GM21737 (cell line): ENCODE results near the gene IRF2.

ENCODE experiments used
- ATAC-seq: cut with Tn5 transposase; IDR thresholded peaks from one replicate; pipeline ENCODE4 v1.9.1; 2021; ENCODE audit warnings: mild to moderate bottlenecking, moderate library complexity; ENCODE audit not compliant: unreplicated experiment

IRF2 gene

DNA sequence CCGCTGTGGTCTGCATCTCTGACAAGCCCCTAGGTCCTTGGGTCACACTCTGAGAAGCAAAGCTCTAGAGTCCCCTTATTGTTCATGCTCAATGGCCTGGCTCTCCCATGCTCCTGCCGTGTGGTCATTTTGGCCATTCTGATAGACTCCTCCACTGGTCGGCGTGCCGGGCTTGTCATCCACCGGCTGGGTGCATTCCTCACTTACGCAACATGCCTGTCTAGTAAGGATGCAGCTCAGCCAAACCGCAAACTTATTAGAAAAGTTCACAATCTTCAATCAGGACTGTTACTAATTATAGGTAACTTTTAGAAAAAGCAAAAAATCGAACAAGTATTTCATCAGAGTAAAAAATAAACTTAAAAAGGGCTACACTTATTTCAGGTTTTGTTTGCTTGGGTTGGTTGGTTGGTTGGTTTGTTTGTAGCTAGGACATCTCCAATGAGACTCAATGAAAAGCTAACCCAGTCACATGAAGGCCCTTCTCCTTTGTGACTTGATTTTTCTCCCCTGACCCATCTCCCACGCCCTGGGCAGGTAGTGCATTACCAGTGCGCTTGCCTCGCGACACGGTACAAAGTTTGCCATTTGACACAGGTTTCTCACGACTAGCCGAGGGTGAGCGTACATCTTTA is 41.0 kb downstream of the IRF2 start:
- ATAC-seq: no peak

DNA sequence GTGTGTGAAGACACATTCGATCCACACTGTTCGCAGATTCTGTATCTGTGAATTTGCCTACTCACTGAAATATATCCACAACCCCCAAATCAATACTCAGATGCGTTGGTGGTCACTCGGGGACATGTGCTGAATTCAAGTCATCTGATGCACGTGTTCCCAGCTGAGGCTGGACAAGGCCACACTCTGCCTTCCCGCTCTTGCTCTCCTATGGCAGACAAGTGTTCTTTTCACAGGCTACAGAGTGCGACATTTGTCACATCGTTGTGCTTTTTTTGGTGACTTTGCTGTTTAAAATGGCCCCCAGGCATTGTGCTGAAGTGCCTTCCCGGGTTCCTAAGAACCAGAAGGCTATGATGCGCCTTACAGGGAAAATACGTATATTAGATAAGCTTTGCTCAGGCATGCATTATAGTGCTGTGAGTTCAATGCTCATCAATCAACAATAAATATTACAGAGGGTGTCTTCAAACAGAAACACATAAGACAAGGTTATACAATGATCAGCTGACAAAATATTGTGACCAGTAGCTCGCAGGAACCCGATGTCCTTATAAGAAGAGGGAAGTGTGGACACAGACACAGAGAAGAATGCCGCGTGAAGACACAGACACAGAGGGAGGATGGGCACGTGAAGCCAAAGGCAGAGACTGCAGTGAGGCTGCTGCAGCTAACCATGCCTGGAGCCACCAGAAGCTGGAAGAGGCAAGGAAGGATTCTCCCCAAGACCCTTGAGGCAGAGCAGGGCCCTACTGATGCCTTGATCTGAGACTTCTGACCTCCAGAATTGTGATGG is 42.0 kb downstream of the IRF2 start:
- no peak for ATAC-seq

DNA sequence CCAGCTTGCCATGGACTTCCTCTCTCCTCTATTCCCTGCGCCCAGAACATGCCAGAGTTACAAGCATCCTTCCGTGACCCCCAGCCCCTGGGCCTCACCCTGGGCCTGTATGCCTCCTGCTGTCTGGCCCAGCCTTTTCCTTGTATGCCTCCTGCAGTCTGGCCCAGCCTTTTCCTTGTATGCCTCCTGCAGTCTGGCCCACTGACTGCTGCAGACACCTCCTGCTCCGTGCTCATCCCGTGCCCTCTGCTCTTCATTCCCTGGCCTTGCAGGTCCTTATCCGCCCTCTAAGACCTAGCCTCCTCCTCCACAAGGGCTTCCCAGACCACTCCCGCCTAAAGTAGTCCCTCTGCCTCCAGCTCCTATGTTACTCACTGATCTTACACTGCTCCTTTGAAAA is 44.2 kb downstream of the IRF2 start:
- no peak for ATAC-seq

- no peak for ATAC-seq
Measured at GRCh38 chr4:184428787-184429186, 45.6 kb downstream of the IRF2 start.

GRCh38 chr4:184427687-184428086 is 46.7 kb downstream of the IRF2 start:
- no peak for ATAC-seq

DNA sequence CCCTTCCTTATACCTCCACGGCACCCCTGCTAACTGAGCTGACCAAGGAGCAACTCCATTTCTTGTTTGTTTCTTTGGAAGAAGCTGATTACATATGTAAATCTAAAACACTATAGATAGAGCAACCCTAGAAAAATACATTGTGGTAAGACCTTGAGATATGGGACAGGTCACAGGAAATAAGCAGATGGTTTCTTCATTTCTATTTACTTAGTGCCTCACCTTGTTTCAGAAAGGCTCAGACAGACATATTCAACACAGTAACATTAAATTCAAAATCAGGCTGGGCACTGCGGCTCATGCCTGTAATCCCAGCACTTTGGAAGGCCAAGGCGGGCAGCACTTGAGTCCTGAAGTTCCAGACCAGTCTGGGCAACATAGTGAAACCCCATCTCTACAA is 47.3 kb downstream of the IRF2 start:
- no peak for ATAC-seq

DNA sequence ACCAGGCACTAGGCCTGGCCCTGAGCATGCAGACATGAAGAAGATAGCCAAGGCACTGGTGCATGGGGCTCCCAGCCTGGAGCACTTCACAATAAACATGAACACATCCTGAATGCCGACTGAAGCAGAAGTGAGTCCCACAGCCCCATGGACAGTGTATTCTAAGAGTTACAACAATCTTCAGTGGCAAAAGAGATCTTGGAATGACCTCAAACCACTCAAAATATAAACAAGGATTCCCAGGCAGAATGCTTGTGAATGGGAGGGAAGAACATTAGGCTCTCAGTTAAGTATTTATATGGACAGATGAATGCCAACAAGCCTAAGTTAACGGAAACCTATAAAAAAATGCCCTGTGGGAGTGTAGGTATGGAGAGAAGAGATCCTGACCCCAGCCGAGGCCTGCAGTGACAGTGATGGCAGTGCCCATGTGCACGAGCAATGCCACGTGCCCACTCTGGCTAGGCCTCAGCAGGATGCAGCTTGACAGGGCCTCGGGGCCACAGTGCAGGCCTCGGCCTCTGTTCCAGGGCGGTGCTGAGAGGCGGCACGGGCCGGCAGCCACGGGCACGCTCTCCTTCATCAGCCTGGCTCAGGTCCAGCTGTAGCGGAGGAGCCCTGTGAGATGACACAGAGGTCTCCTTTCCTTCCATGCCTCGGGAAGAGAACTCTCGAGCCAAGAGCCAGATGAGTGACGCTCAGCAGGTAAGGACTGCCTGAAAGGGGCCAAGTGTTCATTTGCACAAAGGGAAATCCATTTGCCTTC is 49.2 kb downstream of the IRF2 start:
- no peak for ATAC-seq

DNA sequence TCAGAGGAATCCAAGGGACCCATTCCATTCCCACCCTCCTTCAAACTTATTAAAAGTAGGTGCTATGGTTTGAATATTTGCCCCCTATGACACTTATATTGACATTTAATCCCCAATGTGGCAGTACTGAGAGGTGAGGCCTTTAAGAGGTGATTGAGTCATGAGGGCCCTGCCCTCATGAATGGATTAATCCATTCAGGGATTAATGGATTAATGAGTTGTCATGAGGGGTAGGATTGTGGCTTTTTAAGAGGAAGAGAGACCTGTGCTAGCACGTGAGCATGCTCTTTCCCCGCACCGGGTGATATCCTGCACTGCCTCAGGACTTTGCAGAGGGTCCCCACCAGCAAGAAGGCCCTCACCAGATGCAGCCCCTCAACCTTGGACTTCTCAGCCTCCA is 50.1 kb downstream of the IRF2 start:
- ATAC-seq: no peak

DNA sequence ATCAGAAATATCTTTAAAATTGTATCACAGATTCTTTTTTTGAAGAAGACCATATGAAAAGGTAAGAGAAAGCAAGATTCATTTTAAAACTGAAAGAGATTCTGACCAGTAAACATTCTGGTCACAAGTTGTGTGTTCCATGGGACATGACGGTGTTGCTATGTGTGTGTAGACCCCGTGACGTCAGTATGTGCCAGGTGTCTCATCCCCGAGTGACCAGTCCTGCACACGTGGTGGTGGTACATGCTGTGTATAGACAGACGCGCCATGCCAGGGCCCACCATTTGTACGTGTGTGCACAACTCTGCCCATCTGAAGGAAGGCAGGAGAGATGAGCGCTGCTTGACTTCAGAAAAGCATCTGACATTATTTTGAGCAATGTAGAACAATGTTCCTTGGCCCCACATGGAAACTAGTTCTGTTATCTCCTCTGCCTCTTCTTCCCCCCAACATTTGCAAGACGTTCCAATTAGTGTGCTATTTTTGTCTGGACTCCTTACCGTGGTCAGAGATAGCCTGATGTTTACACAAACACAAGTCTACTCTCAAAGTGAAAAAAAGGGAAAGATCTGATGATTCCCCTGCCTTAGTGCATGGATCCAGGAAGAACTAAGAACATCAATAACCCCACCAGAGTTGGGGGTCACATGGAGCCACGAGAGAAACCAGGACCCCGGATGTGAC is 51.2 kb downstream of the IRF2 start:
- no peak for ATAC-seq

DNA sequence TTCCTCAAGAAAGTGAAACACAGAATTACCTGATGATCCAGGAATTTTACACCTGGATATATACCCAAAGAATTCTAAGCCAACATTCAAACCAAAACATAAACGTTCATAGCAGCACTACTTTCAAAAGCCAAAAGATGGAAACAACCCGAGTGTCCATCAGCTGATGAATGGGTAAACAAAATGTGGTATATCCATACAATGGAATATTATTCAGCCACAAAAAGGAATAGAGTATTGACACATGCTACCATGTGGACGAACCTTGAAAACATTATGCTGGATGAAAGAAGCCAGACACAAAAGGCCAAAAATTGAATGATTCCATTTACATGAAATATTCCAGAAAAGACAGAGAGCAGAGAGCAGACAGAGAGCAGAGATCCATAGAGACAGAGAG is 52.0 kb downstream of the IRF2 start:
- ATAC-seq: no peak

DNA sequence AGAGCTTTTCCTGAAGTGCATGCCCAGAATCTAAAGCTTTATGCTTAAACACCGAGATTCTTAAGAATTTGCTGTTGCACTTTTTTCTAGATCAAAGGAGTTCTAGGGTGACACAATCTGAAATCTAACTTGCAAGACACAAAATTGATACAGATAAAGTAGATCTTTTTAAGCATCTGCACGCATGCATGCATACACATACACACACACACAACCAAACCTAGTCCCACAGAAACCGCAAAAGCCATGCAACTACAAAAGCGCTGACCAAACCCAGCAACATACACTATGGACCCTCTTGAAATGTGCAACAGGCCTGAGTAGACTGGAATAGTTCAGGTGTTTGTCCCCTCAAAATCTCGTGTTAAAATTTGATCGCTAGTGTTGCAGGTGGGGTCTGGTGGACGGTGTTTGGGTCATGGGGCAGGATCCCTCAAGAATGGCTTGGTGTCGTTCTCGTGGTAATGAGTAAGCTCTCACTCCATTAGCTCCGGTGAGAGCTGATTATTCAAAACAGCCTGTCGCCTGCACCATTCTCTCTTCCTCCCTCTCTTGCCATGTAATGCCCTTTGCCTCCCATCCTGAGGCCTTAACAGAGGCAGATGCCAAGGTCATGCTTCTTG is 52.7 kb downstream of the IRF2 start:
- ATAC-seq: no peak

- peak; percentile 57 for ATAC-seq
Measured at GRCh38 chr4:184420881-184421416, 53.4 kb downstream of the IRF2 start.

GRCh38 chr4:184420402-184420801 is 53.9 kb downstream of the IRF2 start:
- no peak for ATAC-seq

DNA sequence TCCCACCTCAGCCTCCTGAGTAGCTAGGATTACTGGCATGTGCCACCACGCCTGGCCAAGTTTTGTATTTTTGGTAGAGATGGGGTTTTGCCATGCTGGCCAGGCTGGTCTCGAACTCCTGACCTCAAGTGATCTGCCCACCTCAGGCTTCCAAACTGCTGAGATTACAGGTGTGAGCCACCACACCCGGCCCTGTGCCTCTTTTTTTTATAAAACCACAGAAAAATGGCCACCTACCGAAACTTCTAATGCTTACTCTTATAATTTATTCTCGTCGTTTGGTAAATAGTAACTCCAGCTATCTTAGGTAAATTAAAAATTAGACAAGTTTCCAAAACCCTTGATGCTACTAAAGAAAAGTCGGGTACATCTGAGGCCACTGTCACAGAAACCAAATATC is 54.4 kb downstream of the IRF2 start:
- no peak for ATAC-seq

DNA sequence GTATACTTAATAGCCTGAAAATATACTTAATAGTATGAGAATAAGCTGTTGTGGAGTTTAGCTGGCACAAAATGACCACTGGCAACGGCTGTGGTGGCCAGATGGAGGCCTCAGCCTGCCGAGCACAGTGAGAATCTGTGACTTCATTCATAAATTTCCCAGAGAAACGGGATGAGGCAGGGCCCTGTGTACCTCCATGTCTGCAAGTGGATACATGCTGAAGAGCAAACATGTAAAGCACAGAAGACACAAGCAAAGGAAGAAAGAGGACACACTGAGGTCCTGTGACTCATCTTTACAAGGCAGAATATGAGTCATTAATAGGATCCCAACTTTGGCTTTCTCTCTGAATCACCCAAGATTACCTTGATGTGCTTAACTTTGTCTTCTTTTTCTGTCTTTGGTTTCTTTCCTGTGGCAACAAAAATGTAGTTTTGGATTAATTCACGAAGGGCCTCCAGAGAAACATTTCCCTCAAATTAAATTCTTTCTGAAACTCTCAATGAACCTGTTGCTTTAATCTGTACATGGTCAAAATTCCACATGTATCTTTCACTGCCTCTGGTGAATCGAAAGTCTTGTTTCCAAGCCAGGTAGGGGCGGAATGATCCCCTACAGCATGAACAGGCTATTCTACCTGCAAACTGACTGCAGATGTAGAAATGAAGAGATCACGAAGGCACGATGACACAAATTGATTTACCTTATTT is 56.4 kb downstream of the IRF2 start:
- ATAC-seq: peak; percentile 41

DNA sequence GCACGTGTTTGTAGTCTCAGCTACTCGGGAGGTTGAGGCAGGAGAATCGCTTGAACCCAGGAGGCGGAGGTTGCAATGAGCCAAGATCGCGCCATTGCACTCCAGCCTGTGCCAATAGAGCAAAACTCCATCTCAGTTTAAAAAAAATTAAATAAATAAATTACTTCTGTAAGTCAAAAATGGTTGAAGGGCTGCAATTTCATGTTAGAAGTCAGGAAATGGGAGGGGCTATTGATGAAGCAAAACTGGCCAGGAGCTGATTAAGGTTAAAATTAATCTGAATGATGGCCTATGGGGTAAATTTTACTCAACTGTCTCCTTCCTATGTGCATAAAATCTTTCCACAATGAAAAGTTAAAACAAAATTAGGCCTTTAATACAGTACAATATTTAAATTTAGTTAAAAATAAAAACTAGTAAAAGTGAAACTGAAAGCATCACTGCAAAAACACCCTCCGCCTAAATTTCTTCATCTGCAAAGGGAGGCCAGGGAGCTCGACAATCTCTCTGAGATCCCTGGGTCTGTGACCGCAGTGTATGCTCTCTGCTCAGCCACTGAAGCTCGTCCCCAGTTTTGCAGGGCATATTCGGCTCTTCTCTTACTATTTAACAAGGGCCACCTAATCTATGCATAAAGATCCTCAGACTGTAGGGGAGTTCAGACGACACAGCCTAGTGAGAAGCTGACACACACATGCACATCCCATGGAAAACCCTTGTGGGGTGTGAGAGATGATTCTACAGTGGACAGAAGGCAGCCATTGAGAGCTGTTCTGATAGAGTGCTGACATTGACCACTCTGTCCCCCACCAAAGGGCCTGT is 57.2 kb downstream of the IRF2 start:
- peak; percentile 50 for ATAC-seq

GRCh38 chr4:184415071-184415470 is 59.3 kb downstream of the IRF2 start:
- no peak for ATAC-seq

GRCh38 chr4:184413261-184414046 is 60.9 kb downstream of the IRF2 start:
- no peak for ATAC-seq
